Measurements from ENCODE around the gene VGLL2. TPM values are rescaled to one million over a fixed set of nuclear protein-coding genes. Genes with fewer than 3 reads are reported as not detected.

Gene VGLL2
- total and polyA plus RNA-seq, 2 donors (not counting 1 experiment from before 2014, with no cell fraction given): not detected

DNA sequence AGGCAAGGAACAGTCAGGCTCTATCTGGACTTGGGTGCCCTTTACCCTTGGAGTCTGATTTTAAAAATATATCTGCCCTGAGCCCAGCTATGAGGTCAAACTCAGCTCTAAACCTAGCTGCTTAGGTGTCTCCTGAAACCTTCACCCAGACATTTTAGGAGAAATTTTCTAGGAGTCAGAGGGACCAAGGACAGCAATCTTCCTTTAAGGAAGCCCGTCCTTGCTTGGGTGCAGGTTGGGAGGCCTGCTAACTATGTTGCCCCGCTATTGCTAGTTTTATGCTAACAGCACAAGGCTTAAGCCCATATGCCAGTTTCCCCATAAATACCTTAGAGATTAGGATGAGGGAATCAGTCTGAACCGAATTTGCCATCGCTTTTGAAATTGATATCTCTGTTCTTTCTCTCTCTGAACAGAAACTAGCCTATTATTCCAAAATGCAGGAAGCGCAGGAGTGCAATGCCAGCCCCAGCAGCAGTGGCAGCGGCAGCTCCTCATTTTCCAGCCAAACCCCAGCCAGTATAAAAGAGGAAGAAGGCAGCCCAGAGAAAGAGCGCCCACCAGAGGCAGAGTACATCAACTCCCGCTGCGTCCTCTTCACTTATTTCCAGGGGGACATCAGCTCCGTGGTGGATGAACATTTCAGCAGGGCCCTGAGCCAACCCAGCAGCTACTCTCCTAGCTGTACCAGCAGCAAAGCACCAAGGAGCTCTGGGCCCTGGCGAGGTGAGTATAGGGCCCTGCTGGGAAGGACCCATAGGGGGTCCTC is 2.6 kb downstream of the VGLL2 start:
- no peak overlapping the region for H3K4me3 ChIP-seq (replicated peaks in 1 of 4; ENCODE audit: control extremely low read depth in 1 of 4, insufficient read depth in 1 of 4, low read depth in 3 of 4, low read length in 4 of 4)
- H3K27me3 ChIP-seq (ENCODE audit: control insufficient read depth, insufficient read depth, low read length): peaks cover 74% of the 10 kb centered on the region
- H3K4me2 ChIP-seq (ENCODE audit: extremely low read depth, insufficient read depth, low read length): no peak overlapping the region
- no peak overlapping the region for H2AFZ ChIP-seq (ENCODE audit: low read length)
- no peaks in the 10 kb centered on the region for H3K79me2 ChIP-seq (ENCODE audit: control insufficient read depth, insufficient read depth, low read length)
- DNase-seq (ENCODE audit: low read depth in 2 of 2): no peak
- TF ChIP-seq, protein P1, sequence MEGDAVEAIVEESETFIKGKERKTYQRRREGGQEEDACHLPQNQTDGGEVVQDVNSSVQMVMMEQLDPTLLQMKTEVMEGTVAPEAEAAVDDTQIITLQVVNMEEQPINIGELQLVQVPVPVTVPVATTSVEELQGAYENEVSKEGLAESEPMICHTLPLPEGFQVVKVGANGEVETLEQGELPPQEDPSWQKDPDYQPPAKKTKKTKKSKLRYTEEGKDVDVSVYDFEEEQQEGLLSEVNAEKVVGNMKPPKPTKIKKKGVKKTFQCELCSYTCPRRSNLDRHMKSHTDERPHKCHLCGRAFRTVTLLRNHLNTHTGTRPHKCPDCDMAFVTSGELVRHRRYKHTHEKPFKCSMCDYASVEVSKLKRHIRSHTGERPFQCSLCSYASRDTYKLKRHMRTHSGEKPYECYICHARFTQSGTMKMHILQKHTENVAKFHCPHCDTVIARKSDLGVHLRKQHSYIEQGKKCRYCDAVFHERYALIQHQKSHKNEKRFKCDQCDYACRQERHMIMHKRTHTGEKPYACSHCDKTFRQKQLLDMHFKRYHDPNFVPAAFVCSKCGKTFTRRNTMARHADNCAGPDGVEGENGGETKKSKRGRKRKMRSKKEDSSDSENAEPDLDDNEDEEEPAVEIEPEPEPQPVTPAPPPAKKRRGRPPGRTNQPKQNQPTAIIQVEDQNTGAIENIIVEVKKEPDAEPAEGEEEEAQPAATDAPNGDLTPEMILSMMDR (conservative IDR thresholded peaks at IDR 0.05 in 1 of 2, IDR thresholded peaks at IDR 0.05 in 1 of 2; ENCODE audit: low read depth in 1 of 2, low read length in 2 of 2): no peak
- no peak for TF ChIP-seq EZH2 (IDR thresholded peaks at IDR 0.05; ENCODE audit: low read length, missing control alignments)
- no peak overlapping the region for H3K9ac ChIP-seq (ENCODE audit: insufficient read depth, low read length)
- H3K9me3 ChIP-seq (ENCODE audit: control insufficient read depth, insufficient read depth, low read depth, low read length): no peaks in the 10 kb centered on the region
- H3K36me3 ChIP-seq (ENCODE audit: control insufficient read depth, insufficient read depth, low read length): no peaks in the 10 kb centered on the region
- no peak overlapping the region for H3K27ac ChIP-seq (ENCODE audit: insufficient read depth, low read length)
- peaks cover 3% of the 10 kb centered on the region for H3K4me1 ChIP-seq (ENCODE audit: control insufficient read depth, extremely low read depth, insufficient read depth, low read length)
- no peaks in the 10 kb centered on the region for H4K20me1 ChIP-seq (ENCODE audit: control insufficient read depth, extremely low read depth, insufficient read depth, low read length)

DNA sequence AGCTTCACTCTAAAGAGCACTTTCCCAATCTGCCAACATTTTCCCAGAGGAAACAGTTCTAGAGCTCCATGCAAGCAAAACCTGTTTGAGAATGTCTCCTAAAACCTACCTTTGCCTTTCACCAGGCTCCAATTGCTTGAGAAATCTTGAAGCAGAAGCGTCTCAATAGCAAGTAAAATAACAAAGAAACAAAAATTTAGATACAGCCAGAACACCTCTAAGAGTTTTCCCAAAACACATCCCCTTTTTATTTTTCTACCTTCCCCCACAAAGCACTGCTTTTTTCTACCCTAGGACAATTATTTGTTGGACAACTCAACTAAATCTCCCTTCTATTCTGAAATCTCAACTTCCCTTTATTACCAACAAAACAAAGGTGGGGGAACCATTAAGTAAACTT is 3.6 kb downstream of the VGLL2 start:
- H3K9me3 ChIP-seq (ENCODE audit: control insufficient read depth, insufficient read depth, low read depth, low read length): no peaks in the 10 kb centered on the region
- peaks cover 64% of the 10 kb centered on the region for H3K27me3 ChIP-seq (ENCODE audit: control insufficient read depth, insufficient read depth, low read length)
- H2AFZ ChIP-seq (ENCODE audit: low read length): no peak overlapping the region
- TF ChIP-seq, protein P1 (conservative IDR thresholded peaks at IDR 0.05 in 1 of 2, IDR thresholded peaks at IDR 0.05 in 1 of 2; ENCODE audit: low read depth in 1 of 2, low read length in 2 of 2): no peak
- no peak for TF ChIP-seq EZH2 (IDR thresholded peaks at IDR 0.05; ENCODE audit: low read length, missing control alignments)
- H3K9ac ChIP-seq (ENCODE audit: insufficient read depth, low read length): no peak overlapping the region
- H3K27ac ChIP-seq (ENCODE audit: insufficient read depth, low read length): no peak overlapping the region
- H3K4me1 ChIP-seq (ENCODE audit: control insufficient read depth, extremely low read depth, insufficient read depth, low read length): peaks cover 3% of the 10 kb centered on the region
- no peak overlapping the region for H3K4me3 ChIP-seq (replicated peaks in 1 of 4; ENCODE audit: control extremely low read depth in 1 of 4, insufficient read depth in 1 of 4, low read depth in 3 of 4, low read length in 4 of 4)
- H3K36me3 ChIP-seq (ENCODE audit: control insufficient read depth, insufficient read depth, low read length): no peaks in the 10 kb centered on the region
- no peak for DNase-seq (ENCODE audit: low read depth in 2 of 2)
- no peaks in the 10 kb centered on the region for H3K79me2 ChIP-seq (ENCODE audit: control insufficient read depth, insufficient read depth, low read length)
- no peaks in the 10 kb centered on the region for H4K20me1 ChIP-seq (ENCODE audit: control insufficient read depth, extremely low read depth, insufficient read depth, low read length)
- no peak overlapping the region for H3K4me2 ChIP-seq (ENCODE audit: extremely low read depth, insufficient read depth, low read length)

DNA sequence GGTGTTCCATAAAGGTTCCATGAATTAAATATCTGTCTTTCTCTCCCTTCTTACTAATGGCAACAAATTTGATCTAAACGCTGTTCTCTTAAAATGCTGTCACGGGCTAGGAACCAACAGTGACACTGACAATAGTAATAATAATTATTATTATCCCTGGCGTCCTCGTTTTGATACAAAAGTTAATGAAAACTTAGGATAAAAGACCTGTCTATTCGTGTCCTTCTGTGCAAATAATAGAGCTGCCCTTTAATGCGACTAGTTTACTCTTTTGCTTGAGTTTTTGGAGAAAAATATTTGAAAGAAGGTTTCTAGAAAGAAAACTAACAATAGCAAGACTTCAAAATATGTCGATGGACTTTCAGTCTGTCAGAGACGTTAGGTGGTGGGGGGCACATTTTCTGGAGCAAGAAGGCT is 4.3 kb downstream of the VGLL2 start:
- no peaks in the 10 kb centered on the region for H4K20me1 ChIP-seq (ENCODE audit: control insufficient read depth, extremely low read depth, insufficient read depth, low read length)
- H3K4me2 ChIP-seq (ENCODE audit: extremely low read depth, insufficient read depth, low read length): no peak overlapping the region

More for the DNA sequence above, 4.3 kb downstream of the VGLL2 start:
- Histone ChIP-seq H3K27ac (ENCODE audit: insufficient read depth, low read length) (no peak overlapping the region), H3K79me2 (ENCODE audit: control insufficient read depth, insufficient read depth, low read length) (no peaks in the 10 kb centered on the region), H3K27me3 (ENCODE audit: control insufficient read depth, insufficient read depth, low read length) (peaks cover 57% of the 10 kb centered on the region), H3K9ac (ENCODE audit: insufficient read depth, low read length) (no peak overlapping the region), H2AFZ (ENCODE audit: low read length) (no peak overlapping the region), H3K4me3 (replicated peaks in 1 of 4; ENCODE audit: control extremely low read depth in 1 of 4, insufficient read depth in 1 of 4, low read depth in 3 of 4, low read length in 4 of 4) (no peak overlapping the region), H3K4me1 (ENCODE audit: control insufficient read depth, extremely low read depth, insufficient read depth, low read length) (peaks cover 3% of the 10 kb centered on the region), H3K36me3 (ENCODE audit: control insufficient read depth, insufficient read depth, low read length) (no peaks in the 10 kb centered on the region), H3K9me3 (ENCODE audit: control insufficient read depth, insufficient read depth, low read depth, low read length) (no peaks in the 10 kb centered on the region)
- no peak for DNase-seq (ENCODE audit: low read depth in 2 of 2)
- no peak for TF ChIP-seq EZH2 (IDR thresholded peaks at IDR 0.05; ENCODE audit: low read length, missing control alignments)
- TF ChIP-seq, protein P1 (conservative IDR thresholded peaks at IDR 0.05 in 1 of 2, IDR thresholded peaks at IDR 0.05 in 1 of 2; ENCODE audit: low read depth in 1 of 2, low read length in 2 of 2): no peak
